CD4-positive, alpha-beta T cell treated with Interleukin-4 for 1 hour (primary cell): ENCODE results near the gene DGCR6L.
"Not testable (repeated sequence)": the region's sequence is repeated elsewhere in the genome, so short reads cannot be mapped to it uniquely, and the experiment has no call there.

Experiments
- DNase-seq, 2 donors: peaks; one replicate each; pipeline ENCODE4 v3.0.0-alpha.2; 2020 to 2022

DGCR6L gene

GRCh38 chr22:20319745-20320658, at the start of gene DGCR6L:
DGCR6L (minus strand) TSS chr22:20320060; CDS start chr22:20319988, 72 bp downstream.
- peak; percentile 95 to 97 for DNase-seq

DNA sequence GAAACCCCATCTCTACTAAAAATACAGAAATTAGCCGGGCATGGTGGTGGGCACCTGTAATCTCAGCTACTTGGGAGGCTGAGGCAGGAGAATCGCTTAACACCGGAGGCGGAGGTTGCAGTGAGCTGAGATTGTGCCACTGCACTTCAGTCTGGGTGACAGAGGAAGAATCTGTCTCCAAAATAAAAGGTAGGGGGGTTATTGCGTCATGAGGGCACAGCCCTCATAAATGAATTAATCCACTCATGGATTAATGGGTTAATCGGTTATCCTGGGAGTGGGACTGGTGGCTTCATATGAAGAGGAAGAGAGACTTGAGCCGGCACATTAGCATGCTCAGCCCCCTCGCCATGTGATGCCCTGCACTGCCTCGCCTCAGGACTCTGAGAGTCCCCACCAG, 49.0 kb upstream of the DGCR6L start:
- not testable (repeated sequence) for DNase-seq

GRCh38 chr22:20366841-20367240, 47.0 kb upstream of the DGCR6L start:
- not testable (repeated sequence) for DNase-seq

GRCh38 chr22:20364335-20365260, 44.7 kb upstream of the DGCR6L start:
- DNase-seq: not testable (repeated sequence)

- not testable (repeated sequence) for DNase-seq
Observed at GRCh38 chr22:20362403-20362802, 42.5 kb upstream of the DGCR6L start.

GRCh38 chr22:20361752-20362229, 41.9 kb upstream of the DGCR6L start:
- DNase-seq: not testable (repeated sequence)

DNA sequence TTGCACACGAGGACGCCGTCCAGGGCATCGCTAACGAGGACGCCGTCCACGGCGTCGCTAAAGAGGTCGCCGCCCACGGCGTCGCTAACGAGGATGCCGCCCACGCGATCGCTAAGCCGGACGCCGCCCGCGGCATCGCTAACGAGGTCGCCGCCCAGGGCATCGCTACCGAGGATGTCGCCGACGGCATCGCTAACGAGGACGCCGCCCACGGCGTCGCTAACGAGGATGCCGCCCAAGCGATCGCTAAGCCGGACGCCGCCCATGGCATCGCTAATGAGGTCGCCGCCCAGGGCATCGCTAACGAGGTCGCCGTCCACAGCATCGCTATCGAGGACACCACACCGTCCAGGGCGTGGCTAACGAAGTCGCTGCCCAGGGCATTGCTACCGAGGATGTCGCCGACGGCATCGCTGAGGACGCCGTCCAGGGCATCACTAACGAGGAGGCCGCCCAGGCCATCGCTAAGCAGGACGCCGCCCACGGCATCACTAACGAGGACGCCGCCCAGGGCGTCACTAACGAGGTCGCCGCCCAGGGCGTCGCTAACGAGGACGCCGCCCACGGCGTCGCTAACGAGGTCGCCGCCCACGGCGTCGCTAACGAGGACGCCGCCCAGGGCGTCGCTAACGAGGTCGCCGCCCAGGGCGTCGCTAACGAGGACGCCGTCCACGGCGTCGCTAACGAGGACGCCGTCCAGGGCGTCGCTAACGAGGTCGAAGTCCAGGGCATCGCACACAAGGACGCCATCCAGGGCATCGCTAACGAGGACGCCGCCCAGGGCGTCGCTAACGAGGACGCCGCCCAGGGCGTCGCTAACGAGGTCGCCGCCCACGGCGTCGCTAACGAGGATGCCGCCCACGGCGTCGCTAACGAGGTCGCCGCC, 41.2 kb upstream of the DGCR6L start:
- DNase-seq: not testable (repeated sequence)

- DNase-seq: not testable (repeated sequence)
Observed at GRCh38 chr22:20360261-20360660, 40.4 kb upstream of the DGCR6L start.

DNA sequence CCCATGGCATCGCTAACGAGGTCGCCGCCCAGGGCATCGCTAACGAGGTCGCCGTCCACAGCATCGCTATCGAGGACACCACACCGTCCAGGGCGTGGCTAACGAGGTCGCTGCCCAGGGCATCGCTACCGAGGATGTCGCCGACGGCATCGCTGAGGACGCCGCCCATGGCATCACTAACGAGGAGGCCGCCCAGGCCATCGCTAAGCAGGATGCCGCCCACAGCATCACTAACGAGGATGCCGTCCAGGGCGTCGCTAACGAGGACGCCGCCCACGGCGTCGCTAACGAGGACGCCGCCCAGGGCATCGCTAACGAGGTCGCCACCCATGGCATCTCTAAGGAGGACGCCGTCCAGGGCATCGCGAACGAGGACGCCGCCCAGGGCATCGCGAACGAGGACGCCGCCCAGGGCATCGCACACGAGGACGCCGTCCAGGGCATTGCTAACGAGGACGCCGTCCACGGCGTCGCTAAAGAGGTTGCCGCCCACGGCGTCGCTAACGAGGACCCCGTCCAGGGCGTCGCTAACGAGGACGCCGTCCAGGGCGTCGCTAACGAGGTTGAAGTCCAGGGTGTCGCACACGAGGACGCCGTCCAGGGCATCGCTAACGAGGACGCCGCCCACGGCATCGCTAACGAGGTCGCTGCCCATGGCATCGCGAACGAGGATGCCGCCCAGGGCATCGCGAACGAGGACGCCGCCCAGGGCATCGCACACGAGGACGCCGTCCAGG, 38.8 kb upstream of the DGCR6L start:
- not testable (repeated sequence) for DNase-seq

DNA sequence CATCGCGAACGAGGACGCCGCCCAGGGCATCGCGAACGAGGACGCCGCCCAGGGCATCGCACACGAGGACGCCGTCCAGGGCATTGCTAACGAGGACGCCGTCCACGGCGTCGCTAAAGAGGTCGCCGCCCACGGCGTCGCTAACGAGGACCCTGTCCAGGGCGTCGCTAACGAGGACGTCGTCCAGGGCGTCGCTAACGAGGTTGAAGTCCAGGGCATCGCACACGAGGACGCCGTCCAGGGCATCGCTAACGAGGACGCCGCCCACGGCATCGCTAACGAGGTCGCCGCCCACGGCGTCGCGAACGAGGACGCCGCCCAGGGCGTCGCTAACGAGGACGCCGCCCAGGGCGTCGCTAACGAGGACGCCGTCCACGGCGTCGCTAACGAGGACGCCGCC, 38.1 kb upstream of the DGCR6L start:
- not testable (repeated sequence) for DNase-seq

DNA sequence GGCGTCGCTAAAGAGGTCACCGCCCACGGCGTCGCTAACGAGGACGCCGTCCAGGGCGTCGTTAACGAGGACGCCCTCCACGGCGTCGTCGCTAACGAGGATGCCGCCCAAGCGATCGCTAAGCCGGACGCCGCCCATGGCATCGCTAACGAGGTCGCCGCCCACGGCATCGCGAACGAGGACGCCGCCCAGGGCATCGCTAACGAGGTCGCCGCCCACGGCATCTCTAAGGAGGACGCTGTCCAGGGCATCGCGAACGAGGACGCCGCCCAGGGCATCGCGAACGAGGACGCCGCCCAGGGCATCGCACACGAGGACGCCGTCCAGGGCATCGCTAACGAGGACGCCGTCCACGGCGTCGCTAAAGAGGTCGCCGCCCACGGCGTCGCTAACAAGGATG, 37.0 kb upstream of the DGCR6L start:
- DNase-seq: not testable (repeated sequence)

DNA sequence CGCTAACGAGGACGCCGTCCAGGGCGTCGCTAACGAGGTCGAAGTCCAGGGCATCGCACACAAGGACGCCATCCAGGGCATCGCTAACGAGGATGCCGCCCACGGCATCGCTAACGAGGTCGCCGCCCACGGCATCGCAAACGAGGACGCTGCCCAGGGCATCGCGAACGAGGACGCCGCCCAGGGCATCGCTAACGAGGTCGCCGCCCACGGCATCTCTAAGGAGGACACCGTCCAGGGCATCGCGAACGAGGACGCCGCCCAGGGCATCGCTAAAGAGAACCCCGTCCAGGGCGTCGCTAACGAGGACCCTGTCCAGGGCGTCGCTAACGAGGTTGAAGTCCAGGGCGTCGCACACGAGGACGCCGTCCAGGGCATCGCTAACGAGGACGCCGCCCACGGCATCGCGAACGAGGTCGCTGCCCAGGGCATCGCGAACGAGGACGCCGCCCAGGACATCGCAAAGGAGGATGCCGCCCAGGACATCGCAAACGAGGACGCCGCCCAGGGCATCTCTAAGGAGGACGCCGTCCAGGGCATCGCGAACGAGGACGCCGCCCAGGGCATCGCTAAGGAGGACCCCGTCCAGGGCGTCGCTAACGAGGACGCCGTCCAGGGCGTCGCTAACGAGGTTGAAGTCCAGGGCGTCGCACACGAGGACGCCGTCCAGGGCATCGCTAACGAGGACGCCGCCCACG, 36.2 kb upstream of the DGCR6L start:
- not testable (repeated sequence) for DNase-seq

- DNase-seq: no peak
Observed at GRCh38 chr22:20354238-20354975, 34.5 kb upstream of the DGCR6L start.

DNA sequence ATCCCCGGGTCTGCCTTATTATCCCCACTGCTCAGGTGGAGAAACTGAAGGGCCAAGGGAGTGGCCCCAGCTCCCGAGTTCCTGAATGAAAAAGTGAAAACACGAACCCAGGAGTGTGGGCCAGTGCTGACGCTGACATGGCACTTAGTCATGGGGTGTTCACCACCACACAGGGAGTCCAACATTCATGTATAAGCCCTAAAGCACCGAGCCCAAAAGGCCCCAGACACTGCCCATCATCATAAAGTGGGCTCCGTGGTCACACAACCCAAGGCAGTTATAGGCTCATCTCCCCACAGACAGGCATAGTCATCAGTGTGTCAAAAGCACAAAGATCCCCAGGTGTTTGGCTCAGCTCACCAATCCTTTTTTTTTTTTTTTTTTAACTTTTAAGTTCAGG, 32.7 kb upstream of the DGCR6L start:
- DNase-seq: not testable (repeated sequence)

GRCh38 chr22:20346553-20346952, 26.7 kb upstream of the DGCR6L start:
- DNase-seq: not testable (repeated sequence)

DNA sequence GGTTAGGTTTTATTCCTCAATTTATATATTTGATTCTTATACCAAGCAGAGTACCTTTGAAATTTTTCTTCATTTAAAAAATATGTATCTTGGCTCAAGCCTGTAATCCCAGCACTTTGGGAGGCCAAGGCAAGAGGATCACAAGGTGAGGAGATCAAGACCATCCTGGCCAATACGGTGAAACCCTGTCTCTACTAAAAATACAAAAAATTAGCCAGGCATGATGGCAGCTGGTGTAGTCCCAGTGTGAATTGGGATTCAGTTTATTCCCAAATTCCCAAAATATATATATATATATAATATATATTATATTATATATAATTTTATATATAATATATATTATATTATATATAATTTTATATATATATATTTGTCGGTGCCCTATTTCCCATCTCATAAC, 18.4 kb upstream of the DGCR6L start:
- not testable (repeated sequence) for DNase-seq

DNA sequence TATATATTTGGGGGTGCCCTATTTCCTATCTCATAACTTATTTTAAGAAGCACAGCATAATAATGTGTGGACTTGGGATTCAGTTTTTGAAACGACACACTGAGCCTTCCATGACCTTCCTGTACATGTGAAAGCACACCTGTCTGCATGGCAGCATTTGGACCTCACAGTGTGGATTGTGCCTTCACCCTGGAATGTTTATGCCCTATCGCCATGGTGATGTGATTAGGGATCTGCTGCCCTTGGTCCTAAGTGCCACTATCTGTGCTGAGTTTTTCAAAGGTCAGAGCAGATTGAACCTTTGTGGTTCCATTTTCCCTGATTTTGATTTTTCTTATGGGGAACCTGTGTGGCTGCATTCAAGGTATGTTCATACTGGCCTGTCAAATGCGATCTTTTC, 17.9 kb upstream of the DGCR6L start:
- not testable (repeated sequence) for DNase-seq

DNA sequence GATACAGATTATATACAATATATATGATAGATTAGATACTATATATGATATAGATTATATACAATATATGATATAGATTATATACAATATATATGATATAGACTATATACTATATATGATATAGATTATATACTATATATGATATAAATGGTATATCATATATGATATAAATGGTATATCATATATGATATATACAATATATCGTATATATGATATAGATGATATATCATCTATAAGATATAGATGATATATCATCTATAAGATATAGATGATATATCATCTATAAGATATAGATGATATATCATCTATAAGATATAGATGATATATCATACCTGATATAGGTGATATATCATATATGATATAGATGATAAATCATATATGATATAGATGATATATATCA, 16.7 kb upstream of the DGCR6L start:
- not testable (repeated sequence) for DNase-seq

DNA sequence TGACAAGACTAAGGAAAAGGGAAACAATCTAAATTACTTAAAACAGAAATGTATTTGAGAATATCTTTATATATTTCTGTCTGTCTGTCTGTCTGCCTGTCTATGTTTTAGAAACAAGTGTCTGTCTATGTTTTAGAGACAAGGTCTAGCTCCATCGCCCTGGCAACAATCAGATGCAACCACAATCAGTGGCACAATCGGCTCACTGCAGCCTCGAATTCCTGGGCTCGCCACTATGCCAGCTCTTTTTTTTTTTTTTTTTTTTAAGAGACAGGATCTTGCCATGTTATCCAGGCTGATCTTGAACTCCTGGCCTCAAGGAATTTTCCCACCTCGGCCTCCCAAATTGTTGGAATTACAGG, 8.7 kb upstream of the DGCR6L start:
- DNase-seq: peak; percentile 46 to 53

GRCh38 chr22:20325996-20326395, 6.1 kb upstream of the DGCR6L start:
- not testable (repeated sequence) for DNase-seq
